ENCODE measurements around the gene FOXL2NB.
"Not testable (repeated sequence)": the region's sequence is repeated elsewhere in the genome, so short reads cannot be mapped to it uniquely, and the experiment has no call there.

FOXL2NB gene

GRCh38 chr3:138946663-138947494, at the start of gene FOXL2NB, which contains the start of gene FOXL2:
TSS of gene FOXL2NB (plus strand) at chr3:138947217. CDS start at chr3:138947365, 148 bp downstream.
TSS of gene FOXL2 (minus strand) at chr3:138947137. CDS start at chr3:138946722, 415 bp downstream.
- DNase-seq (ENCODE audit: low spot score): peak; percentile 77

- DNase-seq (ENCODE audit: low spot score): no peak
Observed at GRCh38 chr3:138898301-138898700, 48.7 kb upstream of the FOXL2NB start.

- DNase-seq (ENCODE audit: low spot score): no peak
Observed at GRCh38 chr3:138898708-138899107, 48.3 kb upstream of the FOXL2NB start.

- DNase-seq (ENCODE audit: low spot score): no peak
Observed at GRCh38 chr3:138899351-138899991, 47.5 kb upstream of the FOXL2NB start.

- DNase-seq (ENCODE audit: low spot score): no peak
Observed at GRCh38 chr3:138901567-138901966, 45.5 kb upstream of the FOXL2NB start.

GRCh38 chr3:138902171-138902570, 44.8 kb upstream of the FOXL2NB start:
- DNase-seq (ENCODE audit: low spot score): no peak

GRCh38 chr3:138907539-138907938, 39.5 kb upstream of the FOXL2NB start:
- no peak for DNase-seq (ENCODE audit: low spot score)

GRCh38 chr3:138908846-138909245, 38.2 kb upstream of the FOXL2NB start:
- DNase-seq (ENCODE audit: low spot score): no peak

GRCh38 chr3:138909904-138910303, 37.1 kb upstream of the FOXL2NB start:
- no peak for DNase-seq (ENCODE audit: low spot score)

- DNase-seq (ENCODE audit: low spot score): no peak
Observed at GRCh38 chr3:138911621-138912020, 35.4 kb upstream of the FOXL2NB start.

GRCh38 chr3:138912237-138912636, 34.8 kb upstream of the FOXL2NB start:
- DNase-seq (ENCODE audit: low spot score): no peak

GRCh38 chr3:138913766-138914165, 33.3 kb upstream of the FOXL2NB start:
- DNase-seq (ENCODE audit: low spot score): no peak

- peak; percentile 74 for DNase-seq (ENCODE audit: low spot score)
Observed at GRCh38 chr3:138914870-138915502, 32.0 kb upstream of the FOXL2NB start.

- peak; percentile 86 for DNase-seq (ENCODE audit: low spot score)
Observed at GRCh38 chr3:138915503-138916498, 31.2 kb upstream of the FOXL2NB start.

GRCh38 chr3:138916824-138917223, 30.2 kb upstream of the FOXL2NB start:
- no peak for DNase-seq (ENCODE audit: low spot score)

- DNase-seq (ENCODE audit: low spot score): no peak
Observed at GRCh38 chr3:138919325-138919724, 27.7 kb upstream of the FOXL2NB start.

- DNase-seq (ENCODE audit: low spot score): peak; percentile 82
Observed at GRCh38 chr3:138921316-138922292, 25.4 kb upstream of the FOXL2NB start.

GRCh38 chr3:138922400-138922799, 24.6 kb upstream of the FOXL2NB start:
- not testable (repeated sequence) for DNase-seq (ENCODE audit: low spot score)

GRCh38 chr3:138923531-138923994, 23.5 kb upstream of the FOXL2NB start:
- peak; percentile 77 for DNase-seq (ENCODE audit: low spot score)

- DNase-seq (ENCODE audit: low spot score): no peak
Observed at GRCh38 chr3:138928727-138929372, 18.2 kb upstream of the FOXL2NB start.

Data from SW480 (cell line).